Measurements from ENCODE around the gene CFTR.
"Not testable (repeated sequence)": the region's sequence is repeated elsewhere in the genome, so short reads cannot be mapped to it uniquely, and the experiment has no call there.

The CFTR gene

DNA sequence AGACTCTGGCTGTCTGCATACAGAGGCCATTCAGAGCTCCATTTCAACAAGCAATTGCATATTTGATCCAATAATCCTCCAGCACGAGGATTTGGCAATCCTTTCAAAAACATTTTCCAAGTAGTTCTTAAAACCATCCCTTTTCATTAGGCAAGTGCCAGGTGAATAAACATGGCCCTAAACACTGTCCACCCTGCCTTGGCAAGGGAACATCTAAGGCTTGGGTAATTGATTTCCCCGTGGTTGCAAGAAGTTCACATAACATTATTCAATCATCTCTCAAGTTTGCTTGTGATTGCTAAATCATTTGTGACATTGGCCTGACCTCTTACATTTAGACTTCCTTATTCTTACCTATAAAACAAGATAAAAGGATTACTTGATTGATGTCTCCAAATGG, 218.2 kb downstream of the CFTR start:
- DNase-seq, result no peak

DNA sequence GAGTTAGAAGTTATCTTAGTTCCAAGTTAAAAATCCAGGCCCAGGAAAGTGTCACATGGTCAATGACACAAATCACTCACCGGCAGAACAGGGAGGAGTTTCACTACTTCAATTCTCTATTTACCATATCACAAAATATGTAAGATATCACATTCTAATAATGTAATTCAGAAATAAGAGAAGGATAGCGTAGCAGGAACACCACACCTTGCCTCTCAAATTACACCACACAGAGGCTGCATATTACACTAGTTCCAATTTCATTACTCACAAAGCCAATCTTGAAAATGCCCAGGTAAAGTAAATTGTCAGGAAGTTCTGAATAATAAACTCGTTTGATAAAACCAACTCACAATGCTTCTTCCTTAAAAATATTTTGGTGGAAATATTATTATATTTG, 224.2 kb downstream of the CFTR start:
- no peak for DNase-seq

DNA sequence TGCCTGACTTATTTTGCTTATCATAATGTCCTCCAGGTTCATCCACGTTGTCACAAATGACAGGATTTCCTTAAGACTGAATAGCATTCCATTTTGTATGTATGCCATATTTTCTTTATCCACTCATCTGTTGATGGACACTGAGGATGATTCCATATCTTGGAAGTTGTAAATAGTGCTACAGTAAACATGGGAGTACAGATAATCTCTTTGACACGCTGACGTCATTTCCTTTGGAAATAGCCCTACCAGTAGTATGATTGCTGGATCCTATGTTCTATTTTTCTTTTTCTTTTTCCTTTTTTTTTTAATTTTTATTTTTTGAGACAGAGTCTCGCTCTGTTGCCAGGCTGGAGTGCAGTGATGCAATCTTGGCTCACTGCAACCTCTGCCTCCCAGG, 225.8 kb downstream of the CFTR start:
- no peak for DNase-seq

DNA sequence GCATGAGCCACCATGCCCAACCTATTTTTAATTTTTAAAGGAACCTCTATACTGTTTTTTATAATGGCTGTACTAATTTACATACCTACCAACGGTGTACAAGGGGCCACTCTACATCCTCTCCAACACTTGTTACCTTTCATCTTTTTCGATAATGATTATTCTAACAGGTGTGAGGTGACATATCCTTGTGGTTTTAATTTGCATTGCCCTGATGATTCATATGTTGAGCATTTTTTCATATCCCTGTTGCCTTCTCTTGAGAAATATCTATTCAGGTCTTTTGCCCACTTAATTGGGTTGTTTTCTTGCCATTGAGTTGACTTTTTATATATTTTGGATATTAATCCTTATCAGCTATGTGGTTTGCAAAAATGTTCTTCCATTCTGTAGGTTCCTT, 226.4 kb downstream of the CFTR start:
- DNase-seq, result no peak

DNA sequence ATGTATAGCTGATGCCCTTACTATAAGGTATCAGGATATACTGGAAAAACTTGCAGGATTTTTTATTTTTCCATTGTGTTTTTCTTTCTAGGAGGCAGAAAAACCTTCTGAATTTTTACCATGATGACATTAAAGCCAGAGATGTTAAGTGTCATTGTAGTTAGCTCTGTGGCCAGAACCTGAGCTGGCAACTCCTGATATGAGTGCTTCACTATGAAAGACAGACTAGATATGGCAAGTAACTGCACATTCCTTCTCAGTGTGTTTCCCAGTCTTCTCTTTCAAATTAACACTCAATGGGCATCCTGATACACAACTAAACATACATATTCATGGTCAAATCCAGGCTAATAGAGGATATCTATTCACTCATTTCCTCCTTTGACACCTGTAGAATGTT, 227.3 kb downstream of the CFTR start:
- DNase-seq, result no peak

DNA sequence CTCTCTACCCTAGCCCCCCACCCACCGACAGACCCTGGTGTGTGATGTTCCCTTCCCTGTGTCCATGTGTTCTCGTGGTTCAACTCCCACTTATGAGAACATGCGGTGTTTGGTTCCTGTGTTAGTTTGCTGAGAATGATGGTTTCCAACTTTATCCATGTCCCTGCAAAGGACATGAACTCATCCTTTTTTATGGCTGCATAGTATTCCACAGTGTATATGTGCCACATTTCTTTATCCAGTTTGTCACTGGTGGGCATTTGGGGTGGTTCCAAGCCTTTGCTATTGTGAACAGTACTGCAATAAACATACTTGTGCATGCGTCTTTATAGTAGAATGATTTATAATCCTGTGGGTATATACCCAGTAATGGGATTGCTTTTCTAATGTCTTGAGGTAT, 228.3 kb downstream of the CFTR start:
- DNase-seq, result not testable (repeated sequence)

GRCh38 chr7:117711556-117711955, 231.7 kb downstream of the CFTR start:
- no peak for DNase-seq

DNA sequence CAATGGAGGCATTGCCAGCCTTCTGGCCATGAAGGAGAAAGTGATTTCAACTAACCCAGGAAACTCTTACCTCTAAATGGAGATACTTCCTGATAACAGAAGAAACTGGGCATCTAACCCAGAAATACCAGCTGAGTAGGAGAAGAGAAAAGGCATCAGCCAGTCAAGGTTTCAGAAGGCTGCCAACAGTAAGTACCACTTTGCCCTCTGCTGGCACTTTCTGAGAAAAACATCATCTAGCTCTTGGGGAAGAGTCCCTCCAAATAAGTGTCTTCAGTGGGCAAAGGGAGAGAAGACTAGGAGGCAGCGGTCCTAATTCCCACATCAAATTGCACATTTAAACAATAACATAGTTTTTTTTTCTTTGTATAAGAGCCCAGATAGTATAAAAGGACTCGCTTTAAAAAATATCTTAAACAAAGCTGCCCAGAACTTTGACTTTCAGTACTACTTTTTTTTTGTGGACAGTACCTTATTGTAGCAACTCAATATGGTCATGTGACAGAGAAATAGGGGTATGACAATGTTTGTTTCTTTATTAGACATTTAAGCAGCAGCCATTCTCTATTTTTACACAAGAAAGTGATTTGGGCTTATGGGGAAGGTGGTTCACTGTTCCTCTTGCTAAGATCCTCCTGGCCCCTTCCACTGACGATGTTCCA, 236.1 kb downstream of the CFTR start:
- peak; percentile 83 for DNase-seq

DNA sequence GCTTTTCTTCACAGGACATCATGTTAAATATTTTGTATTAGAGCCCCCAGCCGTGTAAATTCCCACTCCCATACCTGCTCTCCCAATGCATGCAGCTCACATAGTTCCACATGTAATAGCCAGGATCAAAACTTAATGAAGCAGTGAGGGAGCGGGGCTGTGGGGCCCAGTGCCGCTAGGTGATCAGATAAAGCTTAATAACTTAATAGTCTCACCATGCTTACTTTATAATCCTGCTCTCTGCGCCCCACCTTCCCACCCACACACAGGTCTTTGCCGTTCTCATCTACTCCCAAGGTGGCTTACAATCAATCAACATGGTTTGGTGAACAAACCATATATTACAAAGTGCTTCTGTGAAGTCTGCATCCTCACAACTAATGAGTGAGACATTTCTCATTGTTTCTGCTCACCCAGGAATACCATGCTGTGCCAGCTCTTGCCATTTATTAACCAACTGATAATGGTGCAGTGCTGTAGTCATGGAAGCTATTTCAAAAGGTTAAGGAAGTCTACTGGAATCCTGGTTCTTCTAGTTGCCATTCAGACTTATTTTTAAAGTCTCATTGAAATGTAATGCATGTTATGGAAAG, 237.0 kb downstream of the CFTR start:
- no peak for DNase-seq

GRCh38 chr7:117717357-117717756, 237.5 kb downstream of the CFTR start:
- DNase-seq, result no peak

Measured in midbrain (tissue), 1 donor.